HG02623 (cell line): ENCODE measurements around the gene WDR45B.

Experiments
- ATAC-seq: cut with Tn5 transposase; IDR thresholded peaks from one replicate; pipeline ENCODE4 v1.9.1; 2021; ENCODE audit warnings: moderate library complexity; ENCODE audit not compliant: unreplicated experiment

WDR45B gene

DNA sequence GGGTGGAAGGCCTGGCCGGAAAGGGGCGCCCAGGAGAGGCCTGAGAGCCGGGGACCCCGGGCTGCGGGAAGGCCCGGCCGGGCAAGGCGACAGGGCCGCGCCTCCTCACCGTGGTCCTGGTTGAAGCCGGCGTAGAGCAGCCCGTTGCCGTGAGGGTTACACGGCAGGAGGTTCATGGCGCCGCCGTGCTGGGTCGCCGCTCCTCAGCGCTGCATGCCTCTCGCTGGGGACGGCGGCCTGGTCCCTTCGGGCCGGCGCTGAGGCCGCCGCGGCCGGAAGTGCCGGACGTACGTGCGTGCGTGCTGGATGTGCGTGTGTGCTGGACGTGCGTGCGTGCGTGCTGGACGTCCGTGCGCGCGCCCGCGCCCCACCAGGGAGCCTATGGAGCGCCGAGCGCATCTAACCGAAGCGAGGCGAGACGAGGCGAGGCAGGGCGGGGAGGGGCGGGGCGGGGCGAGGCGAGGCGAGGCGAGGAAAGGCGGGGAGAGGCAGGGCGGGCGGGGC, at the start of gene WDR45B:
TSS of gene WDR45B (minus strand) at position 280 of the 504 bp plus-strand sequence. CDS start at position 176, 104 bp downstream.
- peak; percentile 68 for ATAC-seq

DNA sequence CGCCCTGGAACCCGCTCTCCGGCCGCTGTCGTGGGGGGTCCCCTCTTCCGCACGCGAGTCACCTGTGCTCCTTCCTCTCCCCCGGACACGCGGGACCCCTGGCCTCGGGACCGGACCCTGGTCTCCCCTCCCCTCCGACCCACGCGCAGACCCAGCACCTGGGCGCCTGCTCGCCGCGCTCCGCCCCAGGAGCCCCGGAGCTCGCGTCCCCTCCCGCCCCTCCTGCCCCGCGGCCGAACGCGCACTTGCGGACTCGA, 49.5 kb upstream of the WDR45B start:
- no peak for ATAC-seq

DNA sequence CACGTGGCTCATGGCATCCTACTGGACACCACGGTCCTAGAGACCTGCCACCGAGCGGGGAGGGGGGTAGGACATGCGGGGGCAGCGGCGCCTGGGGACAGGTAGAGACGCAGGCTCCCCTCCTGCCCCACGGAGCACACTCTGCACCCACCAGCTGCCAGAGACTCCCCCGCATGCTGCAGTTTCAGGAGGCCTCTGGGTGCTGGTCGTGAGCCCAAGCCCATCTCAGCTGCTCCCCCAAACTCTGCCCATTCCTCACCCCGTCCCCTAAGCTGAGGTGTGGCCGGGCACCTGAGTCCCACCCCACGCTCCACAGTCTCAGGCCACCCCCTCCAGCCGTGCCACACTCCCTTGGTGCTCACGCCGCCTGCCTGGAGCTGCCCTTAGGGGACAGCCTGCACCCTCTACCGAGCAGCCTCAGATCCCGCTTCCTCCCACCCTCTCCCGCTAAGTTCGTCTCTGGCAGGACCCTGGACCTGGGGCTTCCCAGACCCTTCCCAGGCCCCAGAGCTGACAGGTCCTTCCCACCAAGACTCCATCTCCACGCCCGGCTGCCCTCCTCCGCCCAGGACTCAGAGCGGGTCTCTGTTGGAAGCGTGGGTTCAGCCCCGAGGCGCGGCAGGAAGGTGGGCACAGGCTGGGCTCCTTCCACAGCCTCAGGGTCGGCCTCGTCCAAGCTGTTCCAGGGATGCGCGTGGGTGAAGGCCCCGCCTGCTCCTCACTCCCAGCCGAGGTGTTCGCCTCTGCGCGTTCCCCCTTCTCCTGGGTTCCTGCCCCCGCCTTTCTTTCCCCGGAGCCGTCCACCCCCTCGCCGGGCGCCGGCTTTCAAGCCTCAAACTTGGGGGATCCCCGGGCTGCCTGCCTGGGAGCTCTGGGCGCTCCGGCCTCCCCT, 48.9 kb upstream of the WDR45B start:
- no peak for ATAC-seq

DNA sequence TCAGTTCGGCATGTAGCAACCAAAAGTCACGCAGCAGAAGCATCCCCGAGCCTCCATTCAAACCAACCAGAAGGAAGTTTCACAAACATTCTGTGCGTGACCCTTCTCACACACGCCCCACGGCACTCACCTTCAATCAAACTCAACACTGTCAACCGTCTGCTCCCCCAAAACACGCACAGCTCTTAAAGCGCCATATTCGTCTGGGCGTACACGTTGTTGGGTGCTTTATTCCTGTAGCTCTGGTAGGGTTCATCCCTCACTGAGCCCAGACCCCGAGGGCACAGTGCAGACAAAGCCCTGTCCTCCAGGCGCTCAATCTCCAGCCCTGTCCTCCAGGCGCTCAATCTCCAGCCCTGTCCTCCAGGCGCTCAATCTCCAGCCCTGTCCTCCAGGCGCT, 48.0 kb upstream of the WDR45B start:
- ATAC-seq: no peak

DNA sequence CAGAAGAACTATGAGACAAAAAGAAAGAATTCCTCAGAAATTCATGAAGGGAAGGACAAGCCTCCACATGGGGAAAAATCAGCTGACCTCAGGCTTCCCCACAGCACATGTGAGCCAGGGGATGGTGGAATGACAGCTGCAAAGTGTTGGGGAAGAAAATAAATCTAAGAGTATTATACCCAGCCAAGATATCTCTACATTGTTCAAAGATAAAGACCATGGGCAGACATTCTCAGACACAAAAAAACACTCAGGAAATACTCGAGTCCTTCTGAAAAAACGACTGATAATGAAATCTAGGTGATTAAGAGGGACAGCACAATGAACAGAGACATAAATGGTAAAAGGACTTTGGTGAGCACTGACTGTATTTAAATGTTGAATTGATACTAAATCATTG, 46.4 kb upstream of the WDR45B start:
- no peak for ATAC-seq

DNA sequence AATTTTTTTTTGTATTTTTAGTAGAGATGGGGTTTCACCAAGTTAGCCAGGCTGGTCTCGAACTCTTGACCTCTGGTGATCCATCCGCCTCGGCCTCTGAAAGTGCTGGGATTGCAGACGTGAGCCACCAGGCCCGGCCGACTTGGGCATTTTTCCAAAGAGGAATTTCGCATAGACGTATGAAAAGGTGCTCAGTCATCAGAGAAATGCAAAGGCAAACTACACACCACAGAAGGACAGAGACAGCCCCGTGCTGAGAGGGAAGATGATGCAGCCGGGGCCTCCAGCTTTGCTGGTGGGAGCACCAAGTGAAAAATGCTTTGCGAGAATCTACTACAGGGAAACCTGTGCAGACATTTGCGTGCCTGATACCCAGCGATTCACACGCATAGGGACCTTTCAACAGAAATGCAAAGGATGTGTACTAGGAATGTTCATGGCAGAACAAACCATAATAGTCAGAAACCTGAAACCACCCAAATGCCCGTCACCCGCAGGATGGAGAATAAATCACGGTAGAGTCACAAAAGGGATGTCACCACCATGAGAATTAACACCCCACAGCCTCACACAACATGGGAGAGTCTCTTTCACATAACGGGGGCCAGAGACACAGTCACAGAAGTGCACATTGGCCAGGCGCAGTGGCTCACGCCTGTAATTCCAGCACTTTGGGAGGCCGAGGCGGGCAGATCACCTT, 45.1 kb upstream of the WDR45B start:
- ATAC-seq: no peak

DNA sequence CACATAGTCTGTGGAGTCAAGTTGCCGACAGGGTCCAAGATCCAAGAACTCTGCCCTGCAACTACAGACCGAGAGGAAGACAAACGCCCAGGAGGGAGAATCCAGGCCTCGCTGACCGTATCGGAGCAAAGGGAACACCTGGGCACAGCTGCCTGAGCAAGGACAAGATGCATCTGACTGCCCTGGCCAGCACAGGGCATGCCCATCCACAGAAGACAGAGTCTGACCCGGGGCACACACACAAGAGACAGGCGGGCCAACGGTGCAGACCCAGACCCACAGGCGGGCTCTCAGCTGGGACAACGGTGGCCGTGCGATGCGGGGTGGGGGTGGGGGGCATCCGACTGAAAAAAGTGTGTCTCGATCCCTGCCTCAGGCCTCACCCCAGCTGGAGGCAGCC, 44.0 kb upstream of the WDR45B start:
- ATAC-seq: no peak

DNA sequence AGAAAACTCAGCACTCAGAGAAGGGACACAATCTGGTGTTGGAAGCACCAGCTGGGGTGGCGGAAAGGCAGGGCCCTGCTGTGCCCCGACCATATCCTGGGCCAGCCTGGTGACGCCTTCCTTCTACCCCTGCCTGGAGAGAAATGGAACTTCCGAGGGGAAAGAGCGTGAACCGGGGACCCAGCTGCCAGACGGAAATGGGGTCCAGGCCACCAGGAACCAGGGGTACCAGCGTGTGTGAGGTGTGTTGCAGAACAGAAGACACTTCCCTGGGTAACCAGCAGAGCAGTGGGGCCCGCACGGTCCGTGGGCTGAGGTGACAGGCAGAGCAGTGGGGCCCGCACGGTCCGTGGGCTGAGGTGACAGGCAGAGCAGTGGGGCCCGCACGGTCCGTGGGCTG, 43.5 kb upstream of the WDR45B start:
- no peak for ATAC-seq

DNA sequence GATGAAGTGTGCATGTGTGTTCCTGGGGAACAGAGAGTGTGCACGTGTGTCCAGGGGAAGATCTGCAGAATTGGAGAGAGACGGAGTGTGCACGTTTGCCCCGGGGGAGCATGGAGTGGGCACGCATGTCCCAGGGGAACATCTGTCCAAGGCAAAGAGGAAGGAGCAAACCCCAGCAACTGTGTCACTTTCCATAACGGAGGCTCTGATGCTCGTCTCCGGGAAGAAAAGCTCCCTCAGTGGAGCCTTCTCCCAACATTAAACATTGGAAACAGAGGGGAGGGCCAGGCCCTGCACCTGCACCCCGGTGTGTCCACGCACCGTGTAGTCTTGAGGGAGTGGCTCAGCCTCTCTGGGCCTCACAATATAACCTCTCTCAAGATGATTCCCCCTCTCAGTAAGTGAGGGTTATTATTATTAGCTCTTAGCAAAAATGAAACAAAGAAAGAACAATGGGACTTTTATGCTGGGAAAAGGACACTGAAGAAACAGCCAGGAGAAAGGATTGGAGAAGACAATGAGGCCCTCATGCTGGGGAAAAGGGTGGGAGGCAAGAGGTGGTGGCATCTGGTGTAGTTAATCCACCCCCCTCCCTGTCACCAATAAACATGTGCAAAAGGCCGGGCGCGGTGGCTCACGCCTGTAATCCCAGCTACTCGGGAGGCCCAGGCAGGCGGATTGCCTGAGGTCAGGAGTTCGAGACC, 42.7 kb upstream of the WDR45B start:
- ATAC-seq: no peak

DNA sequence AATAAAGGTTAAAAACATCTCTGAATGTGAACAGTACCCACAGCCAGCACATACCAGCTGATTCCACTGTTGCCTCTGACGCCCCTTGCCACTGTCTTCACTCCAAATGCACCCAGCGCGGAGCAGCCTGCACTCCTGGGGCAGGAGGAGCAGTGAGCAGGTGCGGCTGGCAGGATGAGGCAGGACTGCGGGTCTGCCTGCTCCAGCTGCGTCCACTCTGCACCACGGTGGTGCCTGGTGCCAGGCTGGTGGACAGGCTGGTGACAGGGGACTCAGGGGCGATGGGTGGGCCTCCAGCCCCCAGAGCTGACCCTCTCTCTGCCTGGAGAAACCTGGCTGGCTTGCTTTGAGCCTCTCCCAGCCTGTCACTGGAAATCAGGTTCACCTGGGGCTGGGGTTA, 40.8 kb upstream of the WDR45B start:
- ATAC-seq: no peak

DNA sequence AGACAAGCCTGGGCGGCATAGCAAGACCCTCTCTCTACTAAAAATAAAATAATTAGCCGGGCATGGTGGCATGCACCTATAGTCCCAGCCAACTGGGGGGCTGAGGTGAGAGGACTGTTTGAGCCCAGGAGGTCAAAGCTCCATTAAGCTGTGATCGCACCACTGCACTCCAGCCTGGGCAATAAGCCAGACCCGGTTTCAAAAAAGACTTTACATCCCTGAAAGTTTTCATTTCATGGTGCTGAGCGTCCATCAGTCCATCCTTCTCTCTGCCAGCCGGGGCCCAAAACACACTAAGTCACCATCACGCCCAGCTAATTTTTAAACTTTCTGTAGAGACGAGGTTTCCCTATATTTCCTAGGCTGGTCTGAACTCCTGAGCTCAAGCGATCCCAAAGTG, 39.6 kb upstream of the WDR45B start:
- no peak for ATAC-seq

DNA sequence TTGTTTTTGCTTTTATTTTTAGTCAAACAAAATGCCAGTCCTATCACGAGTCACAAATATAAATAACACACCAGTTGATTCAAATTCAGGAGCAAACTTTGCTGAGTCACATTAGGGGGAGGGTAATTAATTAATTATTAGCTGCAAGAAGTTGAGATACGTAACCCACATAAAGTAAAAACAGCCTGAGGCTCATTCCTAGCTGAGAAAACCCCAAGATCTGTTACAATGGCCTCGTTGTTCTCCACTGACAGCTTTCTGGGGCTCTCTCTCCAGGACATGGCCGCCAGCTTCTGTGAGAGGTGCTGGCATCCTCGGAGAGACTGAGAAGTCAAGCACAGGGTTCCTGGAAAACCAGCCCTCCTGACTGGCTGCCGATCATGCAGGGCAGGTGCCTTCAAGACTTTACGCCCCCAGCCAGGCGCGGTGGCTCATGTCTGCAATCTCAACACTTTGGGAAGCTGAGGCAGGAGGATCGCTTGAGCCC, 39.2 kb upstream of the WDR45B start:
- no peak for ATAC-seq

DNA sequence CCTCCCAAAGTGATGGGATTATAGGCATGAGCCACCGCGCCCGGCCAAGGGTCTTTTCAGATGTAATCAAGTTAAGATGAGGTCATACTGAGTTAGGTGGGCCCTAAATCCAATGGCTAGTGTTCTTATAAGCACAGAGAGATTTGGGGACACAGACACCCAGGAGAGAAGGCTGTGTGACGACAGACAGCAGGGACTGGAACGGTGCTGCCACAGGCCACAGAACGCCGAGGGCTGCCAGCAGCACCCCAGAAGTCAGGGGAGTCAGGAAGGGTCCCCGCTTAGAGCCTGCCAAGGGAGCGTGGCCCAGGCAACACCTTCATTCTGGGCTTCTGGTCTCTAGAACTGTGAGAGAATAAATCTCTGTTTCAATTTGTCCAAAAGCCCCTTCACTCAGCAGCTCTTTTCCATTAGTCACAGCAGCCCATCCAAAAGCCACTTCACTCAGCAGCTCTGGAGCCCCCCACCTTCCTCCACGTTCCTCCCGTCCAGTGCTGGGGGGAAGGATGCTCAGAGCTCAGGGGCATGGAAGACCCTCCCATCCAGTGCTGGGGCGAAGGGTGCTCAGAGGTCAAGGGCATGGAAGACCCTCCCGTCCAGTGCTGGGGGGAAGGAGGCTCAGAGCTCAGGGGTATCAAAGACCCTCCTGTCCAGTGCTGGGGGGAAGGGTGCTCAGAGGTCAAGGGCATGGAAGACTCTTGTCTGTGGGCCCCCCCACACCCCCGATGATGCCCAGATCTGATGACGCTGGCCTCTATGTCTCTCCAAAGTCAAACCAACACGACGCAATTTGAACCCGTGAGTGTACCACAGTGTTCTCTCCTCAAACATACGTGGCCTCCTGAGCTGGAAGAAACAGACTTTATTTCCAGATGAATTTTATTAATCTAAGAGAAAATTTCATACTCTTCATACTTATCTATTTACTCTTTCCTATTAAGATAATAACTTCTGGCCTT, 38.4 kb upstream of the WDR45B start:
- no peak for ATAC-seq

DNA sequence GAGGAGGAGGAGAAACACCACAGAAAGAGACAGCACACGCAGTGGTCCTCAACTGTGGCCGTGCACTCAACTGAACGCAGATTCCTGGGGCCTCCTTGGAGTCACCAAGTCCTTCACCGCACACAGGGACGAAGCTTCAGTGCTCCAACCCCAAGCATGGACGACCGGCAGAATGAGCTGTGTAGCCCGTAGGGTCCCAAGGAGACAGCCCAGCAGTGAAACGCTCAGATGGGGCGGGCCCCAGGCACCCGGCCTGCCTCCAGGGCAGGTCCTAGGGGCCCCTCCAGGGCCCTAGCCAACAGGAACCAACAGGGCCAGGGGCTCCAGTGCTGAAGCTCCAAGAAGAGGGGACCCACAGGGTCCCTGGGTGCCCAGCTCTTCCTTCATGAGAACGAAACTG, 37.0 kb upstream of the WDR45B start:
- ATAC-seq: no peak

DNA sequence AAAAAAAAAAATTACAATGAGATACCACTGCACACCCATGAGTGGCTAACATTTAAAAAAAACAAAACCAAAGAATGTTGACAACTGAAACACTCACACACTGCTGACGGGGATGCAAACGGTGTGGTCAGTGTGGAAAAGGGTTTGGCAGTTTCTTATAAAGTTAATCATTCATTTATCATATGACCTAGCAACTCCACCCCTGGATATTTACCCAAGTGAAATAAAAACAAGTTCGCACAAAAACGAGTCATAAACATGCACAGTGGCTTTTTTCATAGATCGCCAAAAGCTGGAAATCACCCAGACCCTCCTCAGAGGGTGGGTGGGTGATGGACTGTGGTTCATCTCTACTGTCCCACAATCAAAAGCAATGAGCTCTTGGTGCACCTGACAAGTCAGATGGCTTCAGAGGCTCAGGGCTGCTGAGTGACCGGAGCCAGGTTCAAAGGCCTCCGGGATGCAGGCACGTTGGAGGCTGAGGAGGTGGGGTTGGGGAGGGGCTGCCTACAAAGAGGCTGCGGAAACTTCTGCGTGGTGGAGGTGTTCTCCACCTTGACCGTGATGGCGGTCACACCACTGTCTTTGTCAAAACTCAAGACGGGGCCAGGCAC, 36.1 kb upstream of the WDR45B start:
- no peak for ATAC-seq

DNA sequence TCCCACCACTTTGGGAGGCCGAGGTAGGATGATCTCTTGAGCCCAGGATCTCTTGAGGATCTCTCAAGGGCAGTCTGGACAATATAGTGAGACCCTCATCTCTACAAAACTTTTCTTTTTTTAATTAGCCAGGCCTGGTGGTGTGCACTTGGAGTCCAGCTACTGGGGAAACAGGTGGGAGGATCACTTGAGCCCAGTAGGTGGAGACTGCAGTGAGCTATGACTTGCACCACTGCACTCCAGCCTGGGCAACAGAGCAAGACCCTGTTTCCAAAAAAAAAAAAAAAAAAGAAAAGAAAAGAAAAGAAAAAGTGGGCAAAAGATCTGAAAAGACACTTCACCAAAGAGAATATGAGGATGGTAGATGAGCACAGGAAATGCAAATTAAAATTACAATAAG, 35.3 kb upstream of the WDR45B start:
- ATAC-seq: no peak

DNA sequence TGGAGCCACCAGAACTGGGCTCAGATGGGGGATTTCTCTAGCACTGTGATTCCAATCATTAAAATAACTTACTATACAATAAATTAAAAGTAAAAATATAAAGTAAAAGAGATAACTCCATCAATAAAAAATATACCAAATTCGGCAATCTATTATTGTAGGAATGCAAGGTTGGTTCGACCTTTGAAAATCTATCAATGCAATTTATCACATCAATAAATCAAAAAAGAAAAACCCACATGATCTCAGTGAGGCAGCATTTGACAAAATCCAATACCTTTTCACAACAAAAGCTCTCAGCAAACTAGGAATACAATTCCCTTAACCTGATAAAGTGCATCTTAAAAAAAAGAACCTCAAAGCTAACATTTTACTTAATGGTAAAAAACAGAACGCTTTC, 33.3 kb upstream of the WDR45B start:
- ATAC-seq: no peak

DNA sequence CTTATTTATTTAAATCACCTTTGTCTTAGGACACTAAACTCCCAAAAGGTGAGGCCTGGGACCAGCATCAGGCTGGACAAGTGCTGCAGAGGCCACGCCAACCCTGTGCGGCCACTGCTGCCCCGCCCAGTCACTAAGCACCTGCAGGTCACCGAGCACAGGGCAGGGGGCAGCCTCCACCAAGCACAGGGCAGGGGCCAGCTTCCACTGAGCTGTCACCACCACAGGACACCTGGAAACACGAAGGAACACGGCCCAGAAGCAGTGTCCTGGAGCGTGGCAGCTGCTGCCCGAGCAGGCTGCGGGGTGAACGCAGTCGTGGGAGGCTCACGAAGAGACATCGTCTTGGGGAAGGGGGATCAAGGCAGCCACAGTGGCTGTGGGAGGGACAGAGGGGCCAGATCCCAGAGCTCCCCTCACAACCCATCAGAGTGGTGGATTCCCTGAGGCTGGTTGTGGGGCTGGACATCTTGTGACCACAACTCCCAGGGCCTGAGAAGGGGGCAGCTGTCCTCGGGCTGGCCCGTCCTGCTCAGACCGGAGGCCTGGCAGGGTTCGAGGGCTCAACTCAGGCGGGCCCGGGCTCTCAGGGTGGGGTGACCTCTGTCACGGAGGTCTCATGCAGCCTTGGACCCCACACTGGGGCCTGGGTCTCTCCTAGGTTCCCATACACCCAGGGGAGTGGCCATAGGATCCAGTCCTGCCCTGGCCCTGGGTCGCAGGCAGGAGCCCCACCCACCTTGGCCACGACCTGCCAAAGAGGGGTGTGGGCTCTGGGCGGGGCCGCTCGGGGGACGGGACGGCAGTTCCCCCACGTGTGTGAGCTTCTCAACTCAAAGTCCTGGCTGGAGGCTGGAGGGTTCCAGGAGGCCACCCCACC, 31.6 kb upstream of the WDR45B start:
- ATAC-seq: no peak

DNA sequence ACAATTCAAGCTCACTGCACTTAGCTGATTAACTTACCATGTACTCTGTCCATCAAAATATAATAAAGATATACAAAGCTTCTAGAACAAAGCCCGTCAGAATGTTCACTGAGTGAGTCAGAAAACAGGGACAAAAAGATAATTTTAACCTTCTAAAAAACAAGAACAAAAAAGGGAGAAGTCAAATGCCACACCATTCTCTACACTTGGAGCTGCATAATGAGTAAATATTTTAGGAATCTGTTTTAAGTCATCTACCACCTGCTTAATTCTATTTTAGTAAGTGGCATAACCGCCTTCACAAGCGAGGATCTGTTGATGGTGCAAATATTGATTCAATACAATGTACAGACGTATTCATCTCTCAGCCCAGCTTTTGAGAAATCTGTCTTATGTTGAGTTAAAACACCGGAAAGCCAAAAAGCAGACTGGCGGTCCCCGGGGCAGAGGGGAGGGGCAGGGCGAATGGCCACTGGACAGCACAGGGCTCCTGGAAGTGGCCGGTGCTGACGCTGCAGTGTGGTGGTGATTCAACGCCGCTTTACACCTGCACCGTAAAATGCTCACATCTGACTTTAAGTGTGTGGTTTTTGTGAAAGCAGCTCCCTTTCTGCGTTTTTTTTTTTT, 30.1 kb upstream of the WDR45B start:
- no peak for ATAC-seq
